ENCODE results near the gene CPED1.

DNA sequence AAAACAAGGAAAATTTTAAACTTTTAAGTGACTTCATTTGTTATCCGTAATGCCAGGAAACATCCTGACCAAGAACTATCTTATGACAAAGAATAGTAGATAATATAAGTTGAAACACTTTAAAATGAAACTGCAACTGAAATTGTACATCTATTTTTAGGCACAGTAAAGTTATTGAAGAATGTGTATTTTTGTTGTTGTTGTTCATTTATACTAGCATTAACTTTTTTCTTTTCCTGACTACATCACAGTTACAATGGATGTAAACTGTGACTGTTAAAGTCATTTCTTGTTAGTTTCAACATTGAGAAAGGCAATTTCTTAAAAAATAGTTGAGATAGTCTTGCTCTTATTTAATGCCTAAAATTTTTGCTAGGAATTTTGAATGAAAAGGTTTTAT, 2.6 kb downstream of the CPED1 start:
- no peak for TF ChIP-seq POLR2A (IDR thresholded peaks at IDR 0.05)
- TF ChIP-seq, protein P1, sequence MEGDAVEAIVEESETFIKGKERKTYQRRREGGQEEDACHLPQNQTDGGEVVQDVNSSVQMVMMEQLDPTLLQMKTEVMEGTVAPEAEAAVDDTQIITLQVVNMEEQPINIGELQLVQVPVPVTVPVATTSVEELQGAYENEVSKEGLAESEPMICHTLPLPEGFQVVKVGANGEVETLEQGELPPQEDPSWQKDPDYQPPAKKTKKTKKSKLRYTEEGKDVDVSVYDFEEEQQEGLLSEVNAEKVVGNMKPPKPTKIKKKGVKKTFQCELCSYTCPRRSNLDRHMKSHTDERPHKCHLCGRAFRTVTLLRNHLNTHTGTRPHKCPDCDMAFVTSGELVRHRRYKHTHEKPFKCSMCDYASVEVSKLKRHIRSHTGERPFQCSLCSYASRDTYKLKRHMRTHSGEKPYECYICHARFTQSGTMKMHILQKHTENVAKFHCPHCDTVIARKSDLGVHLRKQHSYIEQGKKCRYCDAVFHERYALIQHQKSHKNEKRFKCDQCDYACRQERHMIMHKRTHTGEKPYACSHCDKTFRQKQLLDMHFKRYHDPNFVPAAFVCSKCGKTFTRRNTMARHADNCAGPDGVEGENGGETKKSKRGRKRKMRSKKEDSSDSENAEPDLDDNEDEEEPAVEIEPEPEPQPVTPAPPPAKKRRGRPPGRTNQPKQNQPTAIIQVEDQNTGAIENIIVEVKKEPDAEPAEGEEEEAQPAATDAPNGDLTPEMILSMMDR (IDR thresholded peaks at IDR 0.05): no peak

Data from testis (tissue), 2 donors.